SK-N-SH (cell line): ENCODE measurements around the gene ADAMTS7. TPM values are rescaled to one million over a fixed set of nuclear protein-coding genes. Genes with fewer than 3 reads are reported as not detected.

Experiments used
- CTCF ChIA-PET: fragments of 300-600, 350-600 bp; formaldehyde crosslinking; extraction: SDS; loops from one replicate; lab custom pipeline; 2021; lab: Yijun Ruan, JAX
- POLR2A ChIA-PET: fragments of 350-600 bp; sonication (Branson Sonifier 250); formaldehyde crosslinking; extraction: SDS; loops from one replicate; lab custom pipeline; 2020; ENCODE audit warnings: antibody characterized with exemption, inconsistent platforms; lab: Yijun Ruan, JAX
- DNase-seq: peaks from one replicate; pipeline ENCODE4 v3.0.0; 2012
- H2AFZ ChIP-seq: fragments of 200-600 bp; sonication (generic); 2 replicates; pipeline ENCODE4 v1.8.1; 2016; ENCODE audit warnings: antibody characterized with exemption, mild to moderate bottlenecking, low read depth
- H3F3A ChIP-seq: fragments of 200-600 bp; sonication (generic); replicated peaks from 2 replicates; pipeline ENCODE3; 2016; ENCODE audit warnings: antibody characterized with exemption, mild to moderate bottlenecking; ENCODE audit not compliant: insufficient read depth
- H3K27ac ChIP-seq, 2 experiments: fragments of 200-500 bp in 1 of 2; fragments of 200-600 bp in 1 of 2; sonication (Bioruptor generic) in 1 of 2; sonication (generic), shearing (Covaris generic) in 1 of 2; 2 replicates each; pipeline versions ENCODE4 v1.5.1 to v1.6.1; 2014 to 2016; ENCODE audit warnings: low read depth in 2 of 2, inconsistent platforms in 1 of 2, low read length in 1 of 2, mild to moderate bottlenecking in 1 of 2, mixed read lengths in 1 of 2
- H3K27me3 ChIP-seq: fragments of 200-600 bp; sonication (generic), shearing (Covaris generic); 2 replicates; pipeline ENCODE4 v1.6.1; 2016; ENCODE audit warnings: mixed run types; ENCODE audit not compliant: insufficient read depth
- H3K36me3 ChIP-seq, 2 experiments: fragments of 200-500 bp in 1 of 2; fragments of 200-600 bp in 1 of 2; sonication (Bioruptor generic) in 1 of 2; sonication (generic) in 1 of 2; replicated peaks in 1 of 2; 2 replicates each; pipeline versions ENCODE3 to v1.5.1; 2014 to 2016; ENCODE audit warnings: low read length in 1 of 2, mild to moderate bottlenecking in 1 of 2; ENCODE audit not compliant: insufficient read depth in 2 of 2, control insufficient read depth in 1 of 2
- H3K4me1 ChIP-seq, 2 experiments: fragments of 200-500 bp in 1 of 2; fragments of 200-600 bp in 1 of 2; sonication (Bioruptor generic) in 1 of 2; sonication (generic), shearing (Covaris generic) in 1 of 2; 2 replicates each; pipeline versions ENCODE4 v1.5.1 to v1.6.1; 2014 to 2016; ENCODE audit warnings: low read depth in 1 of 2, low read length in 1 of 2, mixed run types in 1 of 2; ENCODE audit not compliant: insufficient read depth in 2 of 2, control insufficient read depth in 1 of 2
- H3K4me2 ChIP-seq: fragments of 200-600 bp; sonication (generic), shearing (Covaris generic); 2 replicates; pipeline ENCODE4 v1.6.1; 2017; ENCODE audit warnings: mixed run types
- H3K4me3 ChIP-seq, 2 experiments: fragments of 200-500 bp in 1 of 2; fragments of 200-600 bp in 1 of 2; sonication (Bioruptor generic) in 1 of 2; sonication (generic), shearing (Covaris generic) in 1 of 2; 2 replicates each; pipeline versions ENCODE4 v1.5.1 to v1.8.1; 2014 to 2016; ENCODE audit warnings: low read depth in 2 of 2, inconsistent platforms in 1 of 2, low read length in 1 of 2, mild to moderate bottlenecking in 1 of 2, mixed read lengths in 1 of 2, moderate library complexity in 1 of 2
- H3K79me2 ChIP-seq: fragments of 200-600 bp; sonication (generic); 2 replicates; pipeline ENCODE4 v1.8.1; 2017; ENCODE audit warnings: mild to moderate bottlenecking; ENCODE audit not compliant: insufficient read depth
- H3K9ac ChIP-seq: fragments of 200-600 bp; sonication (generic); 2 replicates; pipeline ENCODE4 v1.6.1; 2017; ENCODE audit warnings: mixed run types
- H3K9me2 ChIP-seq: fragments of 200-600 bp; sonication (generic); 2 replicates; pipeline ENCODE4 v1.6.1; 2017; ENCODE audit warnings: mixed run types
- H3K9me3 ChIP-seq: fragments of 200-600 bp; sonication (generic); 2 replicates; pipeline ENCODE4 v1.6.1; 2017; ENCODE audit warnings: mixed run types, mild to moderate bottlenecking, moderate library complexity
- H4K20me1 ChIP-seq: fragments of 200-600 bp; sonication (generic); 2 replicates; pipeline ENCODE4 v1.6.1; 2017; ENCODE audit warnings: mild to moderate bottlenecking, mixed run types; ENCODE audit not compliant: insufficient read depth
- CHD2 ChIP-seq: fragments of 150-350 bp; IDR thresholded peaks from 2 replicates; pipeline ENCODE4 v1.6.1; 2018; ENCODE audit warnings: low read length; ENCODE audit not compliant: partially characterized antibody
- ELF1 ChIP-seq: IDR thresholded peaks from 2 replicates; pipeline ENCODE4 v1.4.0; 2012
- FOSL2 ChIP-seq: IDR thresholded peaks from 2 replicates; pipeline ENCODE4 v1.4.0; 2012; ENCODE audit warnings: low read depth, mild to moderate bottlenecking, moderate library complexity, borderline replicate concordance
- GABPA ChIP-seq: IDR thresholded peaks from 2 replicates; pipeline ENCODE4 v1.4.0; 2012; ENCODE audit warnings: low read depth, mild to moderate bottlenecking
- MEF2A ChIP-seq: IDR thresholded peaks from 2 replicates; pipeline ENCODE4 v1.4.0; 2012; ENCODE audit warnings: low read depth, borderline replicate concordance
- MXI1 ChIP-seq: IDR thresholded peaks from 2 replicates; pipeline ENCODE4 v1.6.1; 2012; ENCODE audit warnings: mild to moderate bottlenecking, low read depth, low read length, improper control_type of control experiment
- POLR2AphosphoS5 ChIP-seq: IDR thresholded peaks from 2 replicates; pipeline ENCODE4 v1.6.1; 2012; ENCODE audit warnings: low read depth, low read length
- RXRA ChIP-seq: IDR thresholded peaks from 2 replicates; pipeline ENCODE4 v1.4.0; 2012; ENCODE audit warnings: low read depth, mild to moderate bottlenecking, borderline replicate concordance
- SIN3A ChIP-seq: IDR thresholded peaks from 2 replicates; pipeline ENCODE4 v1.6.1; 2012; ENCODE audit warnings: low read depth, mild to moderate bottlenecking, low read length, moderate library complexity, borderline replicate concordance
- WGBS: methylation state at CpG from one replicate; pipeline ENCODE4 v1.1.6; 2017; ENCODE audit warnings: low lambda C conversion rate; 5-methylcytosine and 5-hydroxymethylcytosine counted together
- polyA plus RNA-seq, 3 experiments: library from polyadenylated mRNA; depleted of rRNA; stranded (reverse); fragments of >200 nt; gene quantifications; 2 replicates each; pipeline ENCODE4 v1.2.3, GENCODE V29; 2012
- TF ChIP-seq, protein P1 (sequence below): IDR thresholded peaks from 2 replicates; pipeline ENCODE4 v1.6.1; 2012; ENCODE audit warnings: mild to moderate bottlenecking, low read depth, low read length, moderate library complexity
- TF ChIP-seq, protein P2 (sequence below): fragments of 150-350 bp; IDR thresholded peaks from 2 replicates; pipeline ENCODE4 v1.6.1; 2016; ENCODE audit warnings: mild to moderate bottlenecking, low read depth, low read length

ADAMTS7 gene
- polyA plus RNA-seq, 1 of the 3 experiments (the other 2 are of a cell fraction), result 17.9 TPM

DNA sequence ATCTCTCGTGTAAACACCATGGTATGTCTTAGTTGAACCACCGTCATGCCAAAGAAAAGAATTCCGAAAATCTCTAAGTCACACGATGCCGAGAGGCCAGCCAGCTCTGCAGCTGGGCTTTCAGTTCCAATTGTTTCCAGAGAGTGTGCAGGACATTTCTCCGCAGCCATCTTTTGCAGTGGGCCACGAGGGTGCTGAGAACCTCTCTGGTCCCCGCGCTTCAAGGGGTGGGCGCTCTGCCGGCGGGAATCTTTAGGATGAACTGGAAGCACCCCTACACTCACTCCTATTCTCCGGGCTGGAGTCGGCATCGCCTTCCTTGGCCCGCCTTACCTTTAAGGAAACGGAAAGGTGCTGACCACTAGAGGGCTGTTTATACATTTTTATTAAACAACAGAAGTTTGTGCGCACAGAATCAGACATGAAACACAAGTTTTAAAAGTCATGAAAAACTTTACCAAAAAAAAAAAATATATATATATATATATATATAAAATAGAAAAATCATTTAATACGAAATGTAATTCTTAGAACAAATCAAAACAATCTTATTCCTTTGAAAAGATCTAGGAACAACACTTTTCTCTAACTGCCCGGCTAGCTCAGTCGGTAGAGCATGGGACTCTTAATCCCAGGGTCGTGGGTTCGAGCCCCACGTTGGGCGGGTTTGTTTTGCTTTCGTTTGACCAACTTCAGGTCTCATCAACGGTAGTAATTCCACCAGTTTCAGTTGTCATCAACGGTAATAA lies 48.9 kb upstream of the ADAMTS7 start (continued):
- TF ChIP-seq, protein P1, sequence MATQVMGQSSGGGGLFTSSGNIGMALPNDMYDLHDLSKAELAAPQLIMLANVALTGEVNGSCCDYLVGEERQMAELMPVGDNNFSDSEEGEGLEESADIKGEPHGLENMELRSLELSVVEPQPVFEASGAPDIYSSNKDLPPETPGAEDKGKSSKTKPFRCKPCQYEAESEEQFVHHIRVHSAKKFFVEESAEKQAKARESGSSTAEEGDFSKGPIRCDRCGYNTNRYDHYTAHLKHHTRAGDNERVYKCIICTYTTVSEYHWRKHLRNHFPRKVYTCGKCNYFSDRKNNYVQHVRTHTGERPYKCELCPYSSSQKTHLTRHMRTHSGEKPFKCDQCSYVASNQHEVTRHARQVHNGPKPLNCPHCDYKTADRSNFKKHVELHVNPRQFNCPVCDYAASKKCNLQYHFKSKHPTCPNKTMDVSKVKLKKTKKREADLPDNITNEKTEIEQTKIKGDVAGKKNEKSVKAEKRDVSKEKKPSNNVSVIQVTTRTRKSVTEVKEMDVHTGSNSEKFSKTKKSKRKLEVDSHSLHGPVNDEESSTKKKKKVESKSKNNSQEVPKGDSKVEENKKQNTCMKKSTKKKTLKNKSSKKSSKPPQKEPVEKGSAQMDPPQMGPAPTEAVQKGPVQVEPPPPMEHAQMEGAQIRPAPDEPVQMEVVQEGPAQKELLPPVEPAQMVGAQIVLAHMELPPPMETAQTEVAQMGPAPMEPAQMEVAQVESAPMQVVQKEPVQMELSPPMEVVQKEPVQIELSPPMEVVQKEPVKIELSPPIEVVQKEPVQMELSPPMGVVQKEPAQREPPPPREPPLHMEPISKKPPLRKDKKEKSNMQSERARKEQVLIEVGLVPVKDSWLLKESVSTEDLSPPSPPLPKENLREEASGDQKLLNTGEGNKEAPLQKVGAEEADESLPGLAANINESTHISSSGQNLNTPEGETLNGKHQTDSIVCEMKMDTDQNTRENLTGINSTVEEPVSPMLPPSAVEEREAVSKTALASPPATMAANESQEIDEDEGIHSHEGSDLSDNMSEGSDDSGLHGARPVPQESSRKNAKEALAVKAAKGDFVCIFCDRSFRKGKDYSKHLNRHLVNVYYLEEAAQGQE, result no peak
- no peak for TF ChIP-seq ELF1
- no peak for TF ChIP-seq RXRA
- TF ChIP-seq, protein P2, sequence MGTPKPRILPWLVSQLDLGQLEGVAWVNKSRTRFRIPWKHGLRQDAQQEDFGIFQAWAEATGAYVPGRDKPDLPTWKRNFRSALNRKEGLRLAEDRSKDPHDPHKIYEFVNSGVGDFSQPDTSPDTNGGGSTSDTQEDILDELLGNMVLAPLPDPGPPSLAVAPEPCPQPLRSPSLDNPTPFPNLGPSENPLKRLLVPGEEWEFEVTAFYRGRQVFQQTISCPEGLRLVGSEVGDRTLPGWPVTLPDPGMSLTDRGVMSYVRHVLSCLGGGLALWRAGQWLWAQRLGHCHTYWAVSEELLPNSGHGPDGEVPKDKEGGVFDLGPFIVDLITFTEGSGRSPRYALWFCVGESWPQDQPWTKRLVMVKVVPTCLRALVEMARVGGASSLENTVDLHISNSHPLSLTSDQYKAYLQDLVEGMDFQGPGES, result no peak
- TF ChIP-seq CHD2, result no peak
- 0 out of 2 replicates have a peak, but pooled peaks have one; percentile 23 for TF ChIP-seq GABPA
- TF ChIP-seq POLR2AphosphoS5, result peak; percentile 14; the same call in 1 of the 2 replicates
- TF ChIP-seq MXI1, result 0 out of 2 replicates have a peak, but pooled peaks have one; percentile 43

DNA sequence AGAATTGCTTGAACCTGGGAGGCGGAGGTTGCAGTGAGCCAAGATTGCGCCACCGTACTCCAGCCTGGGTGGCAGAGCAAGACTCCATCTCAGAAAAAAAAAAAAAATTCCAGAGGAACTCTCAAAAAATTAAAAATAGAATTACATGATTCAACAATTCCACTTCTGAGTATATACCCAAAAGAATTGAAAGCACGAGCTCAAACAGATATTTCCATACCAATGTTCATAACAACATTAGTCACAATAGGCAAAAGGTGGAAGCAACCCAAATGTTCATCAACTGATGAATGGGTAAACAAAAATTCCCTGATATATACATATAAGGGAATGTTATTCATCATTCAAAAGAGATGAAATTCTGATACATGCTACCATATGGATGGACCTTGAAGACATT lies 44.5 kb upstream of the ADAMTS7 start:
- Histone ChIP-seq H2AFZ (no peak overlapping the region), H3K9me2 (no peaks in the 10 kb centered on the region), H3K36me3 (peaks cover 0 to 3% of the 10 kb centered on the region in 2 experiments), H3K27me3 (no peaks in the 10 kb centered on the region), H3K4me3 (no peak overlapping the region), H4K20me1 (no peaks in the 10 kb centered on the region), H3K4me1 (no peaks in the 10 kb centered on the region; a peak in 1 of 4 replicates), H3F3A (peaks cover 19% of the 10 kb centered on the region), H3K9me3 (no peaks in the 10 kb centered on the region), H3K9ac (no peak overlapping the region), H3K4me2 (no peak overlapping the region), H3K79me2 (no peaks in the 10 kb centered on the region), H3K27ac (peak overlapping the region in 1 of 2 experiments; percentile 28; a peak in 2 of 4 replicates)
- no peak for DNase-seq
- CTCF ChIA-PET, result no interaction called here
- 57% methylated on average over 4 of the region's 4 CpGs for WGBS
- POLR2A ChIA-PET, result no interaction called here
- TF ChIP-seq MEF2A (peak; percentile 46; the same call in 1 of the 2 replicates), FOSL2 (peak; percentile 23; the same call in 1 of the 2 replicates), SIN3A (no peak)
